ENCODE results near the gene CCDC188. TPM values are rescaled to one million over a fixed set of nuclear protein-coding genes. Genes with fewer than 3 reads are reported as not detected.

CCDC188 gene
- total RNA-seq, 1 experiment from 2014 or later = not detected

GRCh38 chr22:20138868-20139267 is 12.0 kb downstream of the CCDC188 start:
- no peak for DNase-seq (ENCODE audit: low spot score)
- in situ Hi-C loops (cut with HindIII; ENCODE audit: low sequenced_read_pairs) = no loop called here

- peak; percentile 48 for DNase-seq (ENCODE audit: low spot score)
- in situ Hi-C loops (cut with HindIII; ENCODE audit: low sequenced_read_pairs) = no loop called here
Observed at GRCh38 chr22:20138417-20138738, 12.5 kb downstream of the CCDC188 start.

GRCh38 chr22:20137671-20138416 is 13.0 kb downstream of the CCDC188 start:
- DNase-seq (ENCODE audit: low spot score) = no peak
- in situ Hi-C loops (cut with HindIII; ENCODE audit: low sequenced_read_pairs) = no loop called here

DNA sequence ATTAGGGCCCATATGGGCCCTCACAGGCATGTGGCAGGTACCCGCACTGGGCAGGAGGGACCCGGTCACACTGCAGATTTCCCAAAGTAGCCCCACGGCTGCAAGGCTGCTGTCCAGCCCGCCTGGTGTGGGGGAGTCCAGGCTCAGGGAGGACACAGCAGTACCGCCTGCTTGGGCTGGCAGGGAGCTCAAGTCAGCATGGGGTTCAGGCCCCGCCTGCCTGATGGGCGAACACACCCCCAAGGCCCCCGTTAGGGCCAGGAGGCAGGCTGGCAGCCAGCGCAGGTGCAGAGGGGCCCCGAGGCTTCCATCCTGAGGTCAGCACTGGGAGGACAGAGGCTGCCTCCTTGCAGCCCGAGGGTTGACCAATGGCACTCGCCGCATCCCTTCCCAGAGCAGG is 13.7 kb downstream of the CCDC188 start:
- in situ Hi-C loops (cut with HindIII; ENCODE audit: low sequenced_read_pairs) = no loop called here
- no peak for DNase-seq (ENCODE audit: low spot score)

GRCh38 chr22:20136603-20136873 is 14.3 kb downstream of the CCDC188 start:
- in situ Hi-C loops (cut with HindIII; ENCODE audit: low sequenced_read_pairs) = no loop called here
- DNase-seq (ENCODE audit: low spot score) = no peak

DNA sequence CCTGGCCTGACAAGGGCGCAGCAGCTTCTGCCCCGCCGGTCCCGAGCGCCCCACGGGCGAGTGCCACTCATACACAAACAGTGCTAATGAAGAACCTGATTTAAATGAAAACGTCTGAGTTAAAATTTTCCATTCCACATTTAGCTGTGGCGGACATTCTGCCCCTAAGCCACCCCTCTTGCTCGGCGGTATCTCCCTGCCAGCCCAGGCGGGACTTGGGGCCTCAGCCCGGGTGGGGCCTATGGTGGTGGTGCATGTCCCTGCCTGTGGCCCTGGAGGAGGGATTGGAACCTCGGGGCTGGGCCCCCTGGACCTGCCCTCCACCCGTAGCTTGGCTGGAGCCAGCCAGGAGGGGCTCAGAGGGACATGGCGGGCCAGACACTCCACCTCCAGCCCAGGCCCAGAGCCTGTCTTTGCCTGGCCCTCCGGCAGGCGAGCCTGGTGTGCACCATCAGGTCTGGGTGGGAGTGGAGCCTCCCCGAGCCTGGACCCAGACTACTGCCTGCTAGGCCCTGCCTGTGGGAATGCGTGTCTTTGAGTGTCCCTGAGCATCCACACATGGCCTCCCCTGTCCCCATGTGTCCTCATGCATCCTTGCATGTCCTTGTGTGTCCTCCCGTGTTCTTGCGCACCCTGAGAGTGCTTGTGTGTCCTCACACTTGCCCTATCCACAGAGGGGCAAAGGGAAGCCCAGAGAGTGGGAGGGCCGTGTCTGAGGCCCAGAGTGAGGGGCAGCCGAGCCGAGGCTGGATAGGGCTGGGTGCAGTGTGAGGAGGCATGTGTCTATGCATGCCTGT is 14.9 kb downstream of the CCDC188 start:
- no peak for DNase-seq (ENCODE audit: low spot score)
- in situ Hi-C loops (cut with HindIII; ENCODE audit: low sequenced_read_pairs) = no loop called here

DNA sequence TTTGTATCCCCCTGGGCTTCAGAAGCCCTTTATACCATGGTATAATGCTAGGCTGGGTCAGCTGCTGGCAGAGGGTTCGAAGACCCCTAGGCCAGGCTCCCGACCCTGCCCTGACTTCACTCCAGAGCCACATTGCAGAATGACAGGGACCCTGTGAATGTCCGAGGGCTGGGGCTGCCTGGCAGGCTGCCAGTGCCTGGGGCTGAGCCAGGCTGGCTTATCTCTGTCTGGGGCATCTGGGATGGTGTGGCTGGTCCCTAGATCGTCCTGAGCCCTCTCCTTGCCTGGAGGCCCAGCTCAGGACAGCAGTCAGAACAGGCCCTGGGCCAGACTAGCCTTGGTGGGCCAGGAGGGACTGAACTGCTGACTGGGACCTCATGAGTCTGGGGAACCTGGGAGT is 15.6 kb downstream of the CCDC188 start:
- in situ Hi-C loops (cut with HindIII; ENCODE audit: low sequenced_read_pairs) = no loop called here
- no peak for DNase-seq (ENCODE audit: low spot score)

- in situ Hi-C loops (cut with HindIII; ENCODE audit: low sequenced_read_pairs) = no loop called here
- no peak for DNase-seq (ENCODE audit: low spot score)
Observed at GRCh38 chr22:20133930-20134549, 16.8 kb downstream of the CCDC188 start.

DNA sequence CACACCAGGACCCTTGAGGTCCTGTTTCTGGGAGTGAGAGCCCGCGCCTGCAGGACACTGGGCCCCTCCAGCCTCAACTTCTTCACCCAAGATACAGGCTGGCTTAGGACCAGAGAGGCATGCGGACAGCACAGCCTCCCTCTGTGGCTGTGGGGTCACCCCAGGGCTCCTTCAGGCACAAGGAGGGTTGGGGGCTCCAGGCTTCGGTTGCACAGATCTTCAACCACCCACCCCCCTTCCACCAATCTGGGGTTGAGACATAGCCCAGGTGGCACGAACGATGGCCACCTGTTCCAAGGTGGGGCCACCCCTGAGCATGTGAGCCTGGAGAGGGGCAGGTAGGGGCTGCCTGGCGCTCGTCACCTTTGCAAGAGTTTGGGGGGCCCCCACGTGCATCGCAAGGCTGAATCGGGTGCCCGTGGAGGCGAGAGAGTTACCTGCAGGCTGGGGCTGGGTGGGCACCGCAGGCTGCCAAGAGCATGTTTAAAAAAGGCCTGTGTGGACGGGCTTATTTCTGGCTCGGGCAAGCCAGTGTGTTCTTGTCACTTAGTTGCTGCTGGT is 18.1 kb downstream of the CCDC188 start:
- in situ Hi-C loops (cut with HindIII; ENCODE audit: low sequenced_read_pairs) = no loop called here
- no peak for DNase-seq (ENCODE audit: low spot score)

DNA sequence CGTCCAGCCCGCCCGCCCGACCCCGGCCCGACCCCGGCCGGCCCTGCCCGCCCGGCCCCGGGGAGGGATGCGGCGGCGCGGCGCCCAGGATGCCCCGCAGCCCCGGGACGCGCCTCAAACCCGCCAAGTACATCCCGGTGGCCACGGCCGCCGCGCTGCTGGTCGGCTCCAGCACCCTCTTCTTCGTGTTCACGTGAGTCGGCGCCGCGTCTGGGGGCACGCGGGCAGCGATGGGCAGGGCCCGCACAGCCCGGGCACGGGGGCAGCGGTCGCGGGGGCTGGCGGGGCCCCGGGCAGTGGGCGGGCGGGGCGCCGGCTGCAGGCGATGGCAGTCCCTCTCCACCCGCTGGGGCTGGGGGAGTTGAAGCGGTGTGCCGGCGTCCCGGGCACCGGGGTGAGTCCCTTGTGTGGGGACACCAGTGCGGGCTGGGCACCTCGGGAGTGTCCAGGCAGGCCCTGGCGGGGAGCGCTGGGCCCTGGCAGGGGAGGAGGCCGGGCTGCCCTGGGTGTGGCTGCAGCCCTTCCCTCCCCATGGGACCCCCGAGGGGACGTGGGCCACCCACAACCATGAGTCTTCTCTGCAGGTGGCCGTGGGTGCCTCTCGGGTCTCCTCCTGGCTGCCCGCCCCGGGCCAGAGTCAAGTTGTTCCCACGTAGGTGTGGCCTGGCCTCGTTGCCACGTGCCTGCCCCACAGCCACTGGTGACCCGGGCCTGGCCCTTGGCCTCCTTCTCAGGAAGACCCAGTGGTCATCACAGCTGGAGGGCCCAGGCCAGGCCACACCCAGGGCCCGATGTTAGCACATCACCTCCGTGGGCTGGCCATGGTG is 18.8 kb downstream of the CCDC188 start:
- in situ Hi-C loops (cut with HindIII; ENCODE audit: low sequenced_read_pairs) = no loop called here
- DNase-seq (ENCODE audit: low spot score) = no peak

- in situ Hi-C loops (cut with HindIII; ENCODE audit: low sequenced_read_pairs) = no loop called here
- DNase-seq (ENCODE audit: low spot score) = peak; percentile 45
Observed at GRCh38 chr22:20131597-20131858, 19.3 kb downstream of the CCDC188 start, which contains the start of gene ZDHHC8. TSS of gene ZDHHC8 (plus strand) at chr22:20131804. CDS start at chr22:20131948, 144 bp downstream.

GRCh38 chr22:20130731-20131596 is 19.9 kb downstream of the CCDC188 start:
- peak; percentile 89 for DNase-seq (ENCODE audit: low spot score)
- in situ Hi-C loops (cut with HindIII; ENCODE audit: low sequenced_read_pairs) = no loop called here

GRCh38 chr22:20130319-20130718 is 20.5 kb downstream of the CCDC188 start:
- in situ Hi-C loops (cut with HindIII; ENCODE audit: low sequenced_read_pairs) = no loop called here
- DNase-seq (ENCODE audit: low spot score) = peak; percentile 53

DNA sequence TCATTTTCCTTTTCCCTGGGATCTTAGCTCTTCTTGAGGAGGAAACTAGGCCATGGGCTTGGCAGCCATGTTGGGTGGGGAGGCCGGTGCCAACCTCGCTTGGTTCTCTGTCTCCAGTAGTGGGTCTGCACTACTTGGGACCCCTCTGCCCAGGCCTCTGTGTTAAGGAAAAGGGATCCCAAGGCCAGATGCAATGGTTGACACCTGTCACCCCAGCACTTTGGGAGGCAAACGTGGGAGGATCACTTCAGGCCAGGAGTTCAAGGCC is 21.2 kb downstream of the CCDC188 start:
- no peak for DNase-seq (ENCODE audit: low spot score)
- in situ Hi-C loops (cut with HindIII; ENCODE audit: low sequenced_read_pairs) = no loop called here

GRCh38 chr22:20128902-20129746 is 21.7 kb downstream of the CCDC188 start:
- in situ Hi-C loops (cut with HindIII; ENCODE audit: low sequenced_read_pairs) = no loop called here
- peak; percentile 70 for DNase-seq (ENCODE audit: low spot score)

GRCh38 chr22:20128619-20128901 is 22.3 kb downstream of the CCDC188 start:
- DNase-seq (ENCODE audit: low spot score) = no peak
- in situ Hi-C loops (cut with HindIII; ENCODE audit: low sequenced_read_pairs) = no loop called here

DNA sequence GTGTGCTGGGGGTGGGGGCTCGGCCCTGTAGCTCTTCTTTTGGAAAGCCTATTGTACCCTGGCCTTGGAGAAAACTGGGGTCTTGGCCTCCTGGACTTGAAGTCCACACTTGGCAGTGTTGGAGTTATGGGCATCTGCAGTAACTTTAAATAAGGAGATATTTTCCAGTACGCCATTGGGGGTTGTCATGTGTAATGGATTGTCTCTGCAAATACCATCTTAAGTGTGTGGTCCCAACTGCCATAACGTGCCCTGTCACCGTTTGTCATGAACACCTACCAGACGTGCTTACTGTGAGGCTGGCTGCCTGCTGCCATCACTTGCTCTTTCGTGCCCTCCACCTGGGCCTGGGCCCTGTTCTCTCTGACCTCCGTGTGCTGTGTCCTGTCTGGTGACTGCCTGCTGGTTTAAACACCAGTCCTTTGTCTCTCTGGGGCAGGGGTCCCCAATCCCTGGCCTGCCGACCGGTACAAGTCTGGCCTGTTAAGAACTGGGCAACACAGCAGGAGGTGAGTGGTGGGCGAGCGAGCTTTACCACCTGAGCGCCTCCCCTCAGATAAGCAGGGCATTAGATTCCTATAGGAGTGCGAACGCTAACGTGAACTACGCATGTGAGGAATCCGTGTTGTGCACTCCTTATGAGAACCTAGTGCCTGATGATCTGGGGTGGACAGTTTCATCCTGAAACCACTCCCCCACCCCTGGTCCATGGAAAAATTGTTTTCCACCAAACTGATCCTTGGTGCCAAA is 22.8 kb downstream of the CCDC188 start:
- no peak for DNase-seq (ENCODE audit: low spot score)
- in situ Hi-C loops (cut with HindIII; ENCODE audit: low sequenced_read_pairs) = no loop called here

Measured in G401 (cell line).